Duodenal mucosa (tissue), 2 donors: ENCODE results near the gene DUSP10.

Experiments
- H3K27ac ChIP-seq: one replicate; pipeline ENCODE4 v1.7.0; 2013; ENCODE audit warnings: low read depth, low read length
- H3K27me3 ChIP-seq, 2 donors: one replicate each; pipeline ENCODE4 v1.7.0; 2013; ENCODE audit warnings: low read length in 2 of 2, control low read depth in 1 of 2; ENCODE audit not compliant: insufficient read depth in 2 of 2, control insufficient read depth in 1 of 2
- H3K36me3 ChIP-seq, 2 donors: one replicate each; pipeline ENCODE4 v1.7.0; 2013; ENCODE audit warnings: low read length in 2 of 2, control low read depth in 1 of 2; ENCODE audit not compliant: insufficient read depth in 2 of 2, control insufficient read depth in 1 of 2
- H3K4me1 ChIP-seq, 2 donors: one replicate each; pipeline ENCODE4 v1.7.0; 2013; ENCODE audit warnings: low read length in 2 of 2, control low read depth in 1 of 2; ENCODE audit not compliant: insufficient read depth in 2 of 2, control insufficient read depth in 1 of 2
- H3K4me3 ChIP-seq, 2 donors: one replicate each; pipeline ENCODE4 v1.7.0; 2013; ENCODE audit warnings: low read length in 2 of 2, low read depth in 1 of 2
- H3K9ac ChIP-seq, 2 donors: one replicate each; pipeline ENCODE4 v1.7.0; 2013; ENCODE audit warnings: low read length in 2 of 2, low read depth in 1 of 2
- H3K9me3 ChIP-seq, 2 donors: one replicate each; pipeline ENCODE4 v1.7.0; 2013; ENCODE audit warnings: low read length in 2 of 2, control low read depth in 1 of 2; ENCODE audit not compliant: control insufficient read depth in 1 of 2

The DUSP10 gene

DNA sequence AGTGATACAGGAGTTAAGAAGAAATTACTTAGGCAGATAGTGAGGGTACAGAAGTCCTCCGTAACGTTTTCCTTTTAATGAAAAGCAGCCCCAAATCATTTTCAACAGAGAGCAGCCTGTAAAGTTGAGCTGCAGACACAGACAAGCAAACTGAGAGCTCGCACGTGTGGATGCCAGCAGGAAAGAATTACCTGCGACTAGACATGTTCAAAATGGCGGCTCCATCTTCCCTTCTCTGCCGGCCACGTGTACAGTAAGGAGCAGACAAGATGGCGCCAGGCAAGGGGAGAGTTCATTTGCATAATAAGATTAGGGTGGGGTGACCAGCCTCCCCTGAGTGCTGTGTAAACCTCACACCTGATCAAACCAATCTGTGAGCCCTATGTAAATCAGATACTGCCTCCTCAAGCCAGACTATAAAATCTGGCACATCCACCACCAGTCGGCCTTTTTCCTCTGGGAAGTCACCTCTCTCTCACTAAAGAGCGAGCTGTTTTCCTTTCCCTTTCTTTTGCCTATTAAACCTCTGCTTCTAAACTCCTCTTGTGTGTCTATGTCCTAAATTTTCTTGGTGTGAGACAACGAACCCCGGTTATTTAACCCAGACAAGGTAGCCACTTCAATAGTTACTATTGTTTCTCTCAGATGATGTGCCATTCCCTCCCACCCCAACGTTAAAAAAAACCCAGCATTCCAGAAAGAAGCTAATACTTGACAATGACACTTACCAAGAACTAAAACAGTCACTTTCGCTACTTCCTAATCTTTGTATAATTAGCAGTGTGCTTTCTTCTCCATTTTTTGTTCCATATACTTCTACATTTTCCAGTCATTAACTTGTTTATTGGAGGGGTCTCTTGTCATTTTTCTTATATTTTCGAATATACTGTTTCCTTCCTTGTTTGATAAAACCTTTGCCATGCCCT lies 27.4 kb downstream of the DUSP10 start:
- H3K9me3 ChIP-seq: no peaks in the 10 kb centered on the region
- no peaks in the 10 kb centered on the region for H3K36me3 ChIP-seq
- H3K27ac ChIP-seq: no peak overlapping the region
- no peak overlapping the region for H3K4me3 ChIP-seq
- H3K27me3 ChIP-seq: no peaks in the 10 kb centered on the region
- H3K4me1 ChIP-seq: peaks cover 8 to 46% of the 10 kb centered on the region in 2 donors
- no peak overlapping the region for H3K9ac ChIP-seq

DNA sequence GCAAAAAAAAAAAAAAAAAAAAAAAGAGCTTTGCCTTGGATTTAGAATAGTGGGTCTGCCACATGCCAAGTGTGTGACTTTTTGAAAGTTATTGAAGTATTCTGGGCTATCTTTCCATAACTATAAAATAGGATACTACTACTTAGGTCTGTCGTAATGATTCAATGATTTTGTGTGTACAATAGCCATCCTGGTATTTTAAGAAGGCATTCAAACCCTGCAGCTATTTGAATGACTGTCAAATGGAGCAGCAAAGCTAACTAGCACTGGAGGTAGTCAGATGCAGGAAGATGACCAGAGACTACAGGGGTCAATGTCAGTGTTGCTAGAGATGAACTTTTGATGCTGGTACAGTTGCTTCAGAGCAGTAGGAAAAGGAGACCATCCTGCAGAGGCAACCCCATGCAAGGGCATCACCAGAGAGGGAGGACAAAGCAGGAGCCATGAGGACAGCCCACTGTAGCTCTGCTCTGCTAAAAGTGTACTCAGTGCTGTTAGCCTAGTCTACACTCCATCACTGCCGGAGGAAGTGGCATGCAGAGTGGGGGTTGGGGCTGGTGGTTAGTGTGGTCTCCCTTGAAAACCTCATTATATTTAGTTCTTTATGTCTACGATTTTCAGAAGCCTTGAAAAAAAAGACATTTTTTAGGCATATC lies 29.0 kb downstream of the DUSP10 start:
- Histone ChIP-seq H3K9me3 (no peaks in the 10 kb centered on the region), H3K9ac (no peak overlapping the region), H3K36me3 (no peaks in the 10 kb centered on the region), H3K4me3 (no peak overlapping the region), H3K4me1 (peaks cover 18 to 40% of the 10 kb centered on the region in 2 donors), H3K27ac (no peak overlapping the region), H3K27me3 (no peaks in the 10 kb centered on the region)

DNA sequence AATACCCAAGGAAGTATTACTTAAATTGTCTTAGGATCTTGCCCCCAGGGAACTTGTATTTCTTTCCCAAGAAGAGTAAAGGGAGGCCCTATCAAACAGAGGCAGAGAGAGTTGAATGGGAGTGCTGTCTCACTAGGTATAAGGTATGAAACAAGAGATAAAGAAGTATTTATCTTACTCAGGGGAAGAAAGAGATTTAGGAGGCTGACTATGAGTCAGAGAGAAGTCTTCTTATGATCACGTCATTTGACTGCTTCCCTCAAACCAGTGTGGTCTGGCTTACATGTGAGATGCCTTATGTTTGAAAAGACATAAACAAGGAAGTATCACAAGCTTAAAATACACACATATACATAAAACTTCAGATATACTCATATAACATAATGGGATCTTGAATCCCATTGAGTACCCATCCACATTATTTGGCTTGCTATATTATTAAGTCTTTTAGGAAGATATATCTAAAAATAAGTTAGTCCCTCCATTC lies 29.6 kb downstream of the DUSP10 start:
- Histone ChIP-seq H3K9ac (no peak overlapping the region), H3K27ac (no peak overlapping the region), H3K27me3 (no peaks in the 10 kb centered on the region), H3K4me3 (no peak overlapping the region), H3K4me1 (peaks cover 20 to 40% of the 10 kb centered on the region in 2 donors), H3K9me3 (no peaks in the 10 kb centered on the region), H3K36me3 (no peaks in the 10 kb centered on the region)

DNA sequence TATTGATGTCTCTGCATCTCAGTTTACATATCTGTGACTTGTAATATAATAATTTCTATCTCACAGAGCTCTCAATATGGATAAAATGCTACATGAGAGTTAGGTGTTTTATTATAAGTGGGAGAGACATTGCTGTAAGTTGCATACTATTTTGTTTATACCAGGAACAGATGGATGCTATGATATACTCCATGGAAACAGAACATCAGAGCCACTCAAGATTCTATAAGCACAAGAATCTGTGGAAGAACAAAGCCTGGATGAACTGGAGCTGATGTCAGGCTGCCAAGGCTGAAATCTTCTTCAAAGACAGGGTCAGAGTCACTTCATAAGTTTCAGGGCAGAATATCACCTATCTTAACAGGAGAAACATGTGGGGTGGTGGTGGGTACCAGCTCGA lies 30.2 kb downstream of the DUSP10 start:
- Histone ChIP-seq H3K9me3 (no peaks in the 10 kb centered on the region), H3K4me1 (peaks cover 21 to 40% of the 10 kb centered on the region in 2 donors), H3K36me3 (no peaks in the 10 kb centered on the region), H3K4me3 (no peak overlapping the region), H3K9ac (no peak overlapping the region), H3K27me3 (no peaks in the 10 kb centered on the region), H3K27ac (no peak overlapping the region)

DNA sequence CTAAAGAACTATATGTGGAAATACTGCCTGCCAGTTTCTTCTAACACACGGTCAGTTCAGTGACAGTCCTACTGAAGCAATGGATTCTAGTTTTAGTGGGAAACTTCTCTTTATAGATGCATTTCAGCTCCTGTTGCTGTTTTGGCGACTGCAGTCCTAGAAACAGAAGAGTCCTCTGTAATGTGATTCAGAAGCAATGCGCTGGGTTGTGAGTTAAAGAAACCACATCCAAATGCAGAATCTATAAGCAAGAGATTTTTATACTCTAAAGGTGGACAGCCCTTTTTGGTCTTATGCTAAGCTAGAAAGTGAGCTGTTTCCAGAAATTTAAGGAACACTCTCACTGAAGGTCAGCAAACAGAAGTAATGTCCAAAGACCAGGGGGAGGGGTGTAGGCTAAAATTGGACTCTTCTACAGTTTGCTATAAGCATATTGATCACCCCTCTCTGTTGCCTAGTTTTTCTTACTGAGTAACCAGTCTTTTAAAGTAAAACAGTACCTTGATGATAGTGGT lies 30.8 kb downstream of the DUSP10 start:
- Histone ChIP-seq H3K27me3 (no peaks in the 10 kb centered on the region), H3K27ac (no peak overlapping the region), H3K4me3 (no peak overlapping the region), H3K9me3 (no peaks in the 10 kb centered on the region), H3K36me3 (no peaks in the 10 kb centered on the region), H3K4me1 (peaks cover 21 to 36% of the 10 kb centered on the region in 2 donors), H3K9ac (no peak overlapping the region)

DNA sequence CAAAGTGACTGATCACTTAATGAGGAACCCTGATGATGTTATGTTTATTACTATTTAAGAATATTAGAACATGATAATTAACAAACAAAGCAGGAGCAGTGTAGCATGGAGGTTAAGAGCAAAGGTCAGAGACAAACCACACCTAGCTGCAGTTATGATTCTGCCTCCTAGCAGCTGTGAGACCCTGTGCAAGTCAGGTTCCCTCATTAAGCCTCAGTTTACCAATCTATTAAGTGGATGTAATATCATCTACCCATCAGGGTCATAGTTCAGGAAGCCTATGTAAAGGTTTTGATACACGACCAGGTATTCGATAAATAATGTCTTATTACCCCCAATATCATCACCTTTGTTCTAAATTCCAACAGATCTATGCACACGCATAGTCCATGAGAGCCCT lies 32.0 kb downstream of the DUSP10 start:
- Histone ChIP-seq H3K4me1 (peaks cover 21 to 28% of the 10 kb centered on the region in 2 donors), H3K27ac (no peak overlapping the region), H3K4me3 (no peak overlapping the region), H3K9me3 (no peaks in the 10 kb centered on the region), H3K9ac (no peak overlapping the region), H3K27me3 (no peaks in the 10 kb centered on the region), H3K36me3 (peaks cover 4 to 5% of the 10 kb centered on the region in 2 donors)

DNA sequence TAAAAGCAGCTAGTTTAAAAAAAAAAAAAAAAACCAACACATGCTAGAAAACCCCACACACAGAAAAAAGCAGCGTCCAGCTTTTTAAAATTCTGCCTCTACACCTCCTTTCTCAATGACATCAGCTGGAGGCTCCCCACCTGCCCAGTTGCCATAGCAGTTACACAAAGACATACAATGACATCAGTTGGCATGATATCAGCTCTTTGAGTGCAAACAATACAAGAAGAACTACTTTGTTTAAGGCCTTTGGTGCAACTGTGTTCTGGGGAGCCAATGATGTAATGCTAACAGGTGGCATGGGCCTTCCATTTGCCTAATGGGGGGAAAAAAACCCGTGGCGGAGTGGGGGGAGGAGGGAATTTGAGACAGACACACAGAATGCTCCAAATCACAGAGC lies 32.9 kb downstream of the DUSP10 start:
- H3K9ac ChIP-seq: no peak overlapping the region
- H3K36me3 ChIP-seq: peaks cover 4 to 5% of the 10 kb centered on the region in 2 donors
- peaks cover 21 to 25% of the 10 kb centered on the region in 2 donors for H3K4me1 ChIP-seq
- H3K9me3 ChIP-seq: no peaks in the 10 kb centered on the region
- no peak overlapping the region for H3K27ac ChIP-seq
- H3K27me3 ChIP-seq: no peaks in the 10 kb centered on the region
- no peak overlapping the region for H3K4me3 ChIP-seq

DNA sequence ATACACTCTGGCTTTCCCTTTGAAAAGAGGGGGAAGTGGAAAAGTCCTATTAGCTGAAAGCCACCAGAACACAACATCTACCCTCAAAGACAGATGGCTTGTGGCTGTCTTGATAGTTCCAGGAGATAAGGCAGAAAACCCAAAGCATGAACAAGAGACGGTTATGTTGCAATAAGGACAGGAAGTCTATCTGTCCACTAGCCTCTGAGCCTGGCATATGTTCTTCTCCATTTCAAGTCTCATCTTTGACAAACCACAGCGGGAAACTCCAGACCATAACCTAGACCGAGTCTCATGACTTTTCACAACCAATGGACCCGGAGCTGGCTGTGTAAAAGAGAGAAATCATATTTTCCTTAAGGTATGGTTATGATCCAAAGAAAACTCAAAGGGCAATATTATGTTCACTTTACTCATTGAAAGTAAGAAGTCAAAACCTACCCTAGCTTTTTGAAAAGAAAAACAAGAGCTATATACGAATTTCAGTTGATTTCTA lies 33.8 kb downstream of the DUSP10 start:
- no peaks in the 10 kb centered on the region for H3K27me3 ChIP-seq
- no peak overlapping the region for H3K4me3 ChIP-seq
- peaks cover 21 to 25% of the 10 kb centered on the region in 2 donors for H3K4me1 ChIP-seq
- H3K36me3 ChIP-seq: peaks cover 4 to 5% of the 10 kb centered on the region in 2 donors
- H3K9me3 ChIP-seq: no peaks in the 10 kb centered on the region
- no peak overlapping the region for H3K9ac ChIP-seq
- H3K27ac ChIP-seq: no peak overlapping the region

DNA sequence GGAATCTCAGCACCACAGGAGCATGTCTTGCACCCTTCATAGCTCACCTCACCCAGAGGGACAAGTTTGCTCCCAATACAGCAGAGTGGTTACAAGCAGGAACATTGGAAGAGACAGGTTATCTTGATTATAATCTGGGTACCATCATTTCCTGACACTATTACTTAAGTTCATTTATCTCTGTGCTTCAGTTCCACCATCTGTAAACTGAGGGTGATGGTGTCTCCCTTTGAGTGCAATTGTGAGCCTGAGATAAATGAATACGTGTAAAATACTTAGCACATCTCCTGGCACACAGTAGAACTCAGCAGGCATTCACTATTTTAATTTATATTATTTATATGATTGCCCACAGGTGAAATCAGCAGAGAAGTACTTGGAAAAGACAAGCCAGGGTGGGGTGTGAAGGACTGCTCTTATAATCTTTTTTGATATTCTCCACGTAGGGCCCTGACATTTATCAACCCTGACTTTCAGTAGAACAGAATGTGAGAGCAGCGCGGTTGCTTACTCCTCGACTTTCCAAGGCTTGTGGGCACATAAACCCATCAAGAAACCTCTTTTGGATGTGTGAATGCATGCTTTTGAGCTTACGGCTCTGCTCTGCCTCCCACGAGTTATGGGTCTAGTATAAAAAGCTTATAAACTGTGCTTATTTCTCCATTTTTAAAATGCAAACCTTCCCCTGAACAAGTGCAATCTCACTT lies 34.9 kb downstream of the DUSP10 start:
- H3K27ac ChIP-seq: no peak overlapping the region
- H3K4me3 ChIP-seq: no peak overlapping the region
- no peaks in the 10 kb centered on the region for H3K9me3 ChIP-seq
- no peaks in the 10 kb centered on the region for H3K27me3 ChIP-seq
- peaks cover 4 to 5% of the 10 kb centered on the region in 2 donors for H3K36me3 ChIP-seq
- no peak overlapping the region for H3K9ac ChIP-seq
- H3K4me1 ChIP-seq: peaks cover 21 to 25% of the 10 kb centered on the region in 2 donors
